ENCODE data around the gene ERI3. TPM values are rescaled to one million over a fixed set of nuclear protein-coding genes. Genes with fewer than 3 reads are reported as not detected.

The ERI3 gene
- total and polyA plus RNA-seq, 10 of the 15 experiments (the other 5 are each of a cell fraction or from before 2014, with no cell fraction given), result 20.6 to 90.4 (median 41.2) TPM

GRCh38 chr1:44281962-44282703, 72.9 kb downstream of the ERI3 start (continued):
- TF ChIP-seq BCLAF1 (IDR thresholded peaks at IDR 0.05) (no peak), ZBTB40 (IDR thresholded peaks at IDR 0.05; ENCODE audit: borderline replicate concordance) (no peak), IRF3 (IDR thresholded peaks at IDR 0.05) (no peak), ETV6 (conservative IDR thresholded peaks at IDR 0.05 in 1 of 2, IDR thresholded peaks at IDR 0.05 in 1 of 2; ENCODE audit: borderline replicate concordance in 1 of 2, low read depth in 1 of 2) (no peak), RAD21 (IDR thresholded peaks at IDR 0.05; ENCODE audit: insufficient read depth, low read depth, low read length) (no peak), YY1 (IDR thresholded peaks at IDR 0.05; ENCODE audit: low read depth, low read length) (no peak), HDGF (IDR thresholded peaks at IDR 0.05) (no peak), HDAC2 (IDR thresholded peaks at IDR 0.05) (no peak), SREBF2 (IDR thresholded peaks at IDR 0.05; ENCODE audit: low read length) (no peak), TCF7 (IDR thresholded peaks at IDR 0.05; ENCODE audit: borderline replicate concordance) (no peak), ZBTB11 (CRISPR knock-in tag; IDR thresholded peaks at IDR 0.05) (no peak)

All from GM12878 (cell line).